ENCODE results near the gene EXOC4. TPM values are rescaled to one million over a fixed set of nuclear protein-coding genes. Genes with fewer than 3 reads are reported as not detected.

EXOC4 gene
- total RNA-seq, 1 donor from 2014 or later, result 99.2 TPM

DNA sequence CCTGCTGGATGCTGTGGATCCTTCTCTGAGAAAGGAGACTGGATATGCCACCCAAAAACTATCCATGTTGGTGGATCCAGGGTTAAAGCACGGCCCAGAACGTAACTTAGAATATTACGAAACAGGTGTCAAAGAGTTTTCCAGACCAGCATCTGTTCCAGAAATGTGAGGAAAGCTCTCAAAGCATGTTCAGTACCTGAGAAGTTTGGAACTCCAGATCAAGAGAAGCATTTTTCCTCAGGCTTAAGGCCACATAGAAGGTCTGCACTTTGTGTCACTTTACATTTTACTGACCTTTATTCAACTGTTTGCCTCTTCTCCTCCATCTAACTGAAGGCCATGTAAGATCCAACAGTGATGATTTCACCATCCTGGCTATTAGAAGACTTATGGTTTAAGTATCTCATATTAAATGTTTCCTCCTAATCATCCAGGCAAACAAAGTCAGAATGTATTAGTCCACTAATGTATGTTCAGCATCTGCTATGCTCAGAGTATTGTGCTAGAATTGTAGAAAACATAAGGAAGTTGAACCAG, 533.6 kb downstream of the EXOC4 start:
- Histone ChIP-seq H3K36me3 (no peaks in the 10 kb centered on the region), H3K27me3 (no peaks in the 10 kb centered on the region), H3K9me3 (no peaks in the 10 kb centered on the region), H3K4me1 (no peaks in the 10 kb centered on the region), H3K27ac (no peak overlapping the region), H3K4me3 (no peak overlapping the region)
- intact Hi-C loops (cut with DNase I), result no loop called here
- DNase-seq (ENCODE audit: extremely low spot score in 2 of 2), result no peak
- TF ChIP-seq POLR2AphosphoS5 (IDR thresholded peaks at IDR 0.05; ENCODE audit: insufficient read depth in 1 of 2, low read depth in 1 of 2), result no peak
- TF ChIP-seq, protein P1, sequence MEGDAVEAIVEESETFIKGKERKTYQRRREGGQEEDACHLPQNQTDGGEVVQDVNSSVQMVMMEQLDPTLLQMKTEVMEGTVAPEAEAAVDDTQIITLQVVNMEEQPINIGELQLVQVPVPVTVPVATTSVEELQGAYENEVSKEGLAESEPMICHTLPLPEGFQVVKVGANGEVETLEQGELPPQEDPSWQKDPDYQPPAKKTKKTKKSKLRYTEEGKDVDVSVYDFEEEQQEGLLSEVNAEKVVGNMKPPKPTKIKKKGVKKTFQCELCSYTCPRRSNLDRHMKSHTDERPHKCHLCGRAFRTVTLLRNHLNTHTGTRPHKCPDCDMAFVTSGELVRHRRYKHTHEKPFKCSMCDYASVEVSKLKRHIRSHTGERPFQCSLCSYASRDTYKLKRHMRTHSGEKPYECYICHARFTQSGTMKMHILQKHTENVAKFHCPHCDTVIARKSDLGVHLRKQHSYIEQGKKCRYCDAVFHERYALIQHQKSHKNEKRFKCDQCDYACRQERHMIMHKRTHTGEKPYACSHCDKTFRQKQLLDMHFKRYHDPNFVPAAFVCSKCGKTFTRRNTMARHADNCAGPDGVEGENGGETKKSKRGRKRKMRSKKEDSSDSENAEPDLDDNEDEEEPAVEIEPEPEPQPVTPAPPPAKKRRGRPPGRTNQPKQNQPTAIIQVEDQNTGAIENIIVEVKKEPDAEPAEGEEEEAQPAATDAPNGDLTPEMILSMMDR (IDR thresholded peaks at IDR 0.05), result no peak
- no peak for TF ChIP-seq POLR2A (IDR thresholded peaks at IDR 0.05)

DNA sequence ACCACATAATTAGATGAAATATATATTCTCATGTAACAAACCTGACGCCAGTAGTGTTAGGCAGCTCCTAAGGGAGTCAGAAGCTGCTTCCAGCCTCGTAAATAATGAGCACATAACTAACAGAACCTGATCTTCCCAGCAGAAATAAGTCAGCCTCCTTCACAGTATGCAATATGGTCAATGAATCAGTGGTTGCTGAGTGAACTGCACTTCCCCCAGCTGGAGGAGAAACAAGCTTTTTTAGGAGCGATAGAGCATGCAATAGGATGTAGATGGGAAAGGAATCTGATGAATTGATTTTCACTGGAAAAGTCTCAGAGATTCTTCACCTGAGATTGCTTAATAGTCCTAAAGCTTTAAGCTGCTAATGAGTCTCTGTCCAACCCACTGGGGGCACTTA, 537.1 kb downstream of the EXOC4 start:
- no peaks in the 10 kb centered on the region for H3K36me3 ChIP-seq
- TF ChIP-seq POLR2AphosphoS5 (IDR thresholded peaks at IDR 0.05; ENCODE audit: insufficient read depth in 1 of 2, low read depth in 1 of 2), result no peak
- TF ChIP-seq, protein P1 (IDR thresholded peaks at IDR 0.05), result no peak
- no peak for TF ChIP-seq POLR2A (IDR thresholded peaks at IDR 0.05)
- intact Hi-C loops (cut with DNase I), result no loop called here
- no peak overlapping the region for H3K4me3 ChIP-seq
- no peaks in the 10 kb centered on the region for H3K27me3 ChIP-seq
- H3K9me3 ChIP-seq, result no peaks in the 10 kb centered on the region
- H3K4me1 ChIP-seq, result no peaks in the 10 kb centered on the region
- H3K27ac ChIP-seq, result no peak overlapping the region
- DNase-seq (ENCODE audit: extremely low spot score in 2 of 2), result no peak

DNA sequence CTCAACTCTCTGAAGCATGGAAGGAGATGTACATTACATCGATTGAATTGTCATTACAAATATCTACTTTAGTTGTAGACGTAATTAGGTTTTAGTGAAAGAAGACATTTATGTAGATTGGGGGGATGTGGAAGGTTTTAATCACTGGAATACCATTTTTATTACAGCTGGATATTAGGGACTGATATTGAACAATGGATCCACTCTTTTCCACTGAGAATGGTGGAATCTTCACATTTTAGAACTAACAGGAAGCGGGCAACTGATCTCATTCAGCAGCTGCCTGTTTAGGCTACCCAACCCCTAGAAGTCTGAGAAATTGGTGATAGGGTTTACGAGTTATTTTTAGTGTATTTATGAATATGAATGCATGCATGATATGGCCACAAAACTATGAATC, 538.0 kb downstream of the EXOC4 start:
- TF ChIP-seq, protein P1 (IDR thresholded peaks at IDR 0.05), result no peak
- no peak for TF ChIP-seq POLR2AphosphoS5 (IDR thresholded peaks at IDR 0.05; ENCODE audit: insufficient read depth in 1 of 2, low read depth in 1 of 2)
- TF ChIP-seq POLR2A (IDR thresholded peaks at IDR 0.05), result no peak
- no peaks in the 10 kb centered on the region for H3K4me1 ChIP-seq
- no peaks in the 10 kb centered on the region for H3K9me3 ChIP-seq
- intact Hi-C loops (cut with DNase I), result no loop called here
- no peaks in the 10 kb centered on the region for H3K36me3 ChIP-seq
- no peak overlapping the region for H3K4me3 ChIP-seq
- no peaks in the 10 kb centered on the region for H3K27me3 ChIP-seq
- DNase-seq (ENCODE audit: extremely low spot score in 2 of 2), result no peak
- H3K27ac ChIP-seq, result no peak overlapping the region

DNA sequence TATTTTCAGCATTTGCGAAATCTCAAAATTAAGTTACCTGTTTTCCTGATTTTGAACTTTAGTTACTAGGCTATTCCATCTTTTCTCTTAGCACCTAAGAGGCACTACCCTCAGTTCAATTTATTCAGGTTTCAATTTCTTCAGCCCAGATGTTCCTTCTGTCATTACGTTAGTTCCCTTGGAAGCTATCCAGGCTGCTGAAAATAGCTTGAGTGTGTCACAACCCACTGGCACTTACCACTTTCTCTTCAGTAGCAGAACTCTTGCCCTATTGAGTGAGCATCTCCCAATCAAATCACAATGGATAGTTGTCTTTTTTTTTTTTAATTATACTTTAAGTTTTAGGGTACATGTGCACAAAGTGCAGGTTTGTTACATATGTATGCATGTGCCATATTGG, 541.6 kb downstream of the EXOC4 start:
- intact Hi-C loops (cut with DNase I), result no loop called here
- DNase-seq (ENCODE audit: extremely low spot score in 2 of 2), result no peak
- TF ChIP-seq, protein P1 (IDR thresholded peaks at IDR 0.05), result no peak
- TF ChIP-seq POLR2AphosphoS5 (IDR thresholded peaks at IDR 0.05; ENCODE audit: insufficient read depth in 1 of 2, low read depth in 1 of 2), result no peak
- no peak for TF ChIP-seq POLR2A (IDR thresholded peaks at IDR 0.05)
- Histone ChIP-seq H3K9me3 (no peaks in the 10 kb centered on the region), H3K4me3 (no peak overlapping the region), H3K36me3 (no peaks in the 10 kb centered on the region), H3K27ac (no peak overlapping the region), H3K27me3 (no peaks in the 10 kb centered on the region), H3K4me1 (no peaks in the 10 kb centered on the region)

DNA sequence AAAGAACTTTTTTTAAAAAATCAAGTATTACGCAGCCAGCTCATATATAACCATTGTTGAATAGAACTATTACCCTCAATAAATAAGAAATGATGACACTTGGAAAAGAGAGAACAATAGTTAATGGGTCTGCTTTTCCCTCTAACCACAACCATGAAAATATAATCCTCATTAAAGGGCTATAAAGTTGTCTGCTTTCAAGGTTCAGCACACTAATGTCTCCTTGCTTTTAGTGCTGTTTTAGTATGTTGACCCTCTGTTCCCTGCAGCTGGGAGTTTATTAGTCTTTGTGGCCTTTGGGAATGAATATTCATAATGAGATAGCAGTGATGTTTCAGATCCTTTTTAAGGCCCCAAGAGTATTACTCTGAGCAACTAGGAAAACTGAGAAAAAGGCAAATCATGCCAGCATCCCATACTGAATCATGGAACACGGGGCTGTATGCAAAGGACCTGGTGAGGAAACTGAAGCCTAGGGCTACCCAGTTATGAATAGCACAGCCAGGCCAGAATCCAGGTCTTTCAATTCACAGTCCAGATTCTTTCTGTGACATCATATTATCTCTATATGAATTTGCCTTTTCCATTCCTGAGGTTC, 542.3 kb downstream of the EXOC4 start:
- TF ChIP-seq POLR2A (IDR thresholded peaks at IDR 0.05) (no peak), POLR2AphosphoS5 (IDR thresholded peaks at IDR 0.05; ENCODE audit: insufficient read depth in 1 of 2, low read depth in 1 of 2) (no peak)
- TF ChIP-seq, protein P1 (IDR thresholded peaks at IDR 0.05), result no peak
- H3K36me3 ChIP-seq, result no peaks in the 10 kb centered on the region
- no peaks in the 10 kb centered on the region for H3K9me3 ChIP-seq
- no peak for DNase-seq (ENCODE audit: extremely low spot score in 2 of 2)
- no peak overlapping the region for H3K27ac ChIP-seq
- H3K4me3 ChIP-seq, result no peak overlapping the region
- intact Hi-C loops (cut with DNase I), result no loop called here
- no peaks in the 10 kb centered on the region for H3K27me3 ChIP-seq
- H3K4me1 ChIP-seq, result no peaks in the 10 kb centered on the region

All from vagina (tissue), 2 donors.